ENCODE data around the gene HEXIM2.
"Not testable (repeated sequence)": the region's sequence is repeated elsewhere in the genome, so short reads cannot be mapped to it uniquely, and the experiment has no call there.

Gene HEXIM2

GRCh38 chr17:45161288-45162024 is at the start of gene HEXIM2:
Gene HEXIM2 (plus strand): TSS chr17:45161875. CDS start chr17:45162794, 919 bp downstream.
- DNase-seq = peak; percentile 99

DNA sequence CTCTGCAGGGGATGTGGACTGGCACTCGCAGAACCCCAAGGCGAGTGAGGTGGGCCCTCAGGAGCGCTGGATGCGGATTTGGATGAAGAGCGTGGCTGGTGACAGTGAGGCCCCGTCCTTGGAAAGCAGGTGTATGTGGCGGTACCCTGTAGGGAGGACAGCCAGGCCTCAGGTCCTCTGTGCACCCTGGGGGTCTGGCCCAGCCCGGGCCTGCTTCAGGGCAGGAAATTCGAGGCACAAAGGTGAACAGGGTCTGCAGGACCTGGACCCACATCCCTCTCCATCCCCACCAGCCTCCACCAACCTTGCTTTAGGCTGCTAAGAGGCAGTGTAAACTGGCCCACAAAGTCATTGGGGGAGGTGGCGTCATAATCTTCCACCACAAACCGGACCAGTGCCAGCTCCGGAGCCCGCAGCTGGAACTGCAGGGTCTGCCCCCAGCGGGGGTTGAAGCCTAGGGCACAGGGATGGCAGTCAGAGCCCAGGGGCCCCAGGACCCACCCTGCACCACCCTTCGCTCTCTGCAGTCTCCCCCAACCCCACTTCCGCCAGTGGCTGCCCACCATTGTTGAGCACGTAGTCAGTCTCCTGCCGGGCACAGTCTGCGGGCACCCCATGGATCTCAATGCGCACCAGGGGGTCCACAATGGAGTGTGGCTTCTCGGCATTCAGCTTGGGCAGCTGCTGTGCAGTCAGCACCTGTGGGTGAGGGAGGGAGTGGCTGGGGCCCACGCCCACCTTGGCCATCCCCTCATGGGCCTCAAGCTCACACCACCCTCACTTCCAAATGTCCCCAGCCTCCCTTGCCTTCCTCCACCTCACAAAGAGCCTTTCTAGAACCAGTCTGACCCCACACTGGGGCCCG is 48.9 kb upstream of the HEXIM2 start:
- DNase-seq = no peak

DNA sequence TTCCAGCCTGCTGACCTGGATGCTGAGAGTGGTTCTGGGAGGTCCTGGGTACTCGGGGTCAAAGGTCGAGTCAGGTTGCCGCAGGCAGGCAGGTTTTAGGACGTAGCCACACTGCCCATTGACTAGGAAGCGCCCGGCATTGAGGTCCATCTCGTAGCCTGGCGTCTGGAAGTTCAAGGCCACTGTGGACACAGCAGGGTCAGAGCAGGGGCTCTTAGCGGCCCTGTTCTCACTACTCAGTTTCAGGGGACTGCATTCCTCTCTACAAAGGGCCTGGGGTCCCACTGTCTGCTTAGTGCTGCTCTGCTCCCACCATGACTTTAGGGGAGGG is 48.3 kb upstream of the HEXIM2 start:
- no peak for DNase-seq

DNA sequence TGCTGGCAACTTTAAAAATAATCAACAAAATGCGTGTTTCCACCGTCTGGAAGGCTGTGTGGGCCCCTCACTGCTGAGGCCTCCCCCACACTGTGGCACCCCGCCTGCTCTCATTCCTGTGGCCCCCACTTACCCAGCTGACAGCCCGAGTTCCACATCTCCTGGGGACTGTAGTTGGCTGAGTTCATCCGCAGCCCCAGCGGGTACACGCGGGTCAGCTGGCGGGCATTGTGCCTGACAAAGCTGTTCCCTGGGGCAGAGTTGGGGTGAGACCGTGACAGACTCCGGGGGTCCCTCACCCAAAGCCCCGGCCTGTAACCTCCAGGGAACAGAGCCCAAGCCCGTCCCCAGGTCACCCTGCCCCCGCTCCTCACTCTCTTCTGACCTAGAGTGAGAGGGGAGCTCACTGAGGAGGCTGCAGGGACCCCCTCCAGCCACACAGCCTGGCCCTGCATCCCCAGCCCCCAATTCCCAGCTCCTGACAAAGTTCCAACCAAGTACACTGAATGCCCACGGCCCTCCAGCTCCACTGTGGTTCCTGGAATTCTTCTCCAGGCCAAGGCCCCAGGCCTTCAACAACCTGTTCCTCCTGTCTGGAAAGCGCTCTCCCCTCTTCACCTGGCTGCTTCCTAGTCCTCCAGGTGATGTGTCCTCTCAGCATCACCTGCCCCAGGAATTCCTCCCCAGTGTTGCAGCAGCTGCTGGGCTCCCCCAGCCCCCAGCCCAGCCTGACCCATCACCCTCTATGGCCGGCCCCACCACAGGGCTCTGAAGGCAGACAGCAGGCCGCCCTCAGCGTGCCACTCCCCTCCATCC is 47.4 kb upstream of the HEXIM2 start:
- DNase-seq = no peak

DNA sequence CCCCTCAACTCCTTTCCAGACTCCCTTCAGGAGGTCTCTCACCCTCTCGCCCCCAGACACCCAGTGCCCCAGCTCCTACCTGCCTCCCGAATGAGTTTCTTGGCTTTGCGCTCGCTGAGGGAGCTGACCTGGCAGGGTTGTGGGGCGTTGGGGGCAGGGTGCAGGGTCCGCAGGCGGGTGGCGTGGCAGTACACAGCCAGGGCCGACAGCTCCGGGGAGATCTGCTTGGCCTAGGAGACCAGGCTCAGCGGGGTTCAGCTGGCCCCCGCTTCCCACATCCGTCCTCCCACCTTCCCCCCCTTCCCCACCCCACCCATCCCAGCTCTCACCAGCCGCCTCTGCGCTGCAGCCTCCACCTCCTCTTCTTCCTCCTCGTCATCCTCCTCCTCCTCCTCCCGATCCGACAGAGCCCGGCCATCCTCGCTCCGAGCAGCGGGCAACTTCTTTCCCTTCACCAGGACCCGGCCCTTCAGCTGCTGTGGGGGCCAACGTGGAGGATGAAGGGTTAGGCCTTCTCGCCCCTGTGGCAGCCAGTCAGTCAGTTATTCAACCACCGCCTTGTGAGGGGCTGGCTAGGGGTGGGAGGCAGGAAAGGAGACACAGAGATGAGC is 46.6 kb upstream of the HEXIM2 start:
- no peak for DNase-seq

DNA sequence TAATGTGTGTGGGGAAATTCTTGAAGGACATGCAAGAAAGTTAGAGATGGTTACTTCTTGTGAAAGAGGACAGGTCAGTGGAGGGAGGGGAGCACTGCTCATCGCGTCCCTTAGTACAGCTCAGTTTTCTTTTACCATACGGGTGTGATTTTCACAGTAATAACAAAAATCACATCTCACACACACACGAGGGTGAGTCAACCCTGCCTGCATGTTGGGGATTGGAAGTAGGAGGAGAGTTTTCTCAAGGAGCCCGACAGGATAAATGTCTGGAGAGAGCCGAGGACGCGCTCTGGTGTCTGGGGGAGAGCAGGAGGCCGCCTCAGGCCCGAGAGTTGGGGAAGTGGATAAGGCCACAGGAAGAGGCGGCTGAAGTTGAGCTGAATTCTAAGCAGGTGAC is 45.8 kb upstream of the HEXIM2 start:
- no peak for DNase-seq

DNA sequence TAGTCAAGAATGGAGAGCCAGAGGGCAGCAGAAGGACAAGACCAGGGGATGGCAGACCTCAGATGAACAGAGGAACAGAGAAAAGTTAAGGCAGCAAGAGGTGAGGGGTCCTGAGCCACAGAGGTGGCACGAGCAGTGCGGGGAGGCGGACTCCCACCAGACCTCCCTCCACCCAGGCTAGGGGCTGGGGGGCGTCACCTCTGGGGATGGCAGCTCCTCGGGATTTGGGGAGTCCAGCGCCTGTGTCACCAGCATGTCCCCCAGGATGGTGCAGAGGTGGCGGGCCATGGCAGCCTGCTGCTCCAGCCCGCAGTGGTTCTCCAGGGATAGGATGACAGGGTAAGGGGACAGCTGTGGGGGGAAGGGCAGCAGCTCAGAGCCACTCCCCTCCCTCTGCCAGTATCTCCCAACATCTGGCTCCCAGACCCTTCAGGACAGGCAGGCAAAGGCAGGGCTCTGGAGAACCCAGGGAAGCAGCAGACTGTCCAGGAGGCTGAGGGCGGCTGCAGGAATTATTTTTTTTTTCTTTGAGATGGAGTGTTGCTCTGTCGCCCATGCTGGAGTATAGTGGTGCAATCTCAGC is 45.1 kb upstream of the HEXIM2 start:
- no peak for DNase-seq

DNA sequence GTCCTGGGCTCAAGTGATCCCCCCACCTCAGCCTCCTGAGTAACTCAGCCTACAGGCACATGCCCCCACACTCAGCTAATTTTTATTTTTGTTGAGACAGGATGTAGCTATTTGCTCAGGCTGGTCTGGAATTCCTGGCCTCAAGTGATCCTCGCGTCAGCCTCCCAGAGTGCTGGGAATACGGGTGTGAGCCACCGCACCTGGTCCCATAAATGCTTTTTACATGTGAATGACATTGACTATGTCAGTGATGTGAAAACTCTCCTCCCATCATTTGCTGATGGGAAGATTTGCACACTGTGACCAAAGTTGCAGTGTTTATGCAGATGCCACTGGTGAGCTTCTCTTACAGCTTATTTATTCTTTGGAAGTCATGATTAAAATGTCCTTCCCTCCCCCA is 44.3 kb upstream of the HEXIM2 start:
- no peak for DNase-seq

- no peak for DNase-seq
Observed at GRCh38 chr17:45117848-45118646, 43.6 kb upstream of the HEXIM2 start.

DNA sequence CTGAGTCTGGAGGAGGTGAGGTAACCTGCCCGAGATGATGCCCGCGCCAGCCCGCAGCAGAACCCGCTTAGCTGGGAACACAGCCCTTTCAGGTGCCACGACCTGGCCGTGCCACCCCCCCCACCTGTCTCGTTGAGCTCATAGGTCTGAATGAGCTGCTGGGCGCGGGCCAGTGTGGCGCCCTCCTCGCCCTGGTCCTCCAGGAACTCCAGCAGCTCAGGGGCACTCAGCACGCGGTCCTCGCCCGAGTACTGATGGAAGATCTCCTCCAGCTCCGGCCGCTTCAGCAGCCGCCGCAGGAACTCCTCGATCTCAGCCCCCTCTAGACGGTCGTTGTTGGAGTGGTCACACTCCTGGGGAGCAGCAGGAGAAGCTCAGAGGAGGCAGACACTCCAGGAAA is 43.0 kb upstream of the HEXIM2 start:
- no peak for DNase-seq

DNA sequence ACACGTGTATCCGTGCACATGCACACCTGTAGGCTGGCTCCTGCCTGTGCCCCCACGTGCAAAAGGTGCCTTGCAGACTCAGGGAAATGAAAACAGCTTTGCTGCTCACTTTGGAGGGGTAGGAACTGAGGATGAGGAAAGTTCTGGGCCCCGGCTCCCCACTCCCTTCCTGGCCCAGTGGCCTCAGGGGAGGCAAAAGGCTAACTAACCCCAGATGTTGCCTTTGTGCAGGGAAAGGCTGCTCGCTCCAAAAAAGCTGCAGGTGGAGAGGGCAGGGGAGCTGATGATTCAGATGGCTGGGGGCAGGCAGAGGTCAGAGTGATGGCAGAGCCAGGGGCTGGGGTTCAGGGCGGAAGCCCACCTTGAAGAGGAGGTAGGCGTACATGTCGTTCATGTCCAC is 41.7 kb upstream of the HEXIM2 start:
- no peak for DNase-seq

DNA sequence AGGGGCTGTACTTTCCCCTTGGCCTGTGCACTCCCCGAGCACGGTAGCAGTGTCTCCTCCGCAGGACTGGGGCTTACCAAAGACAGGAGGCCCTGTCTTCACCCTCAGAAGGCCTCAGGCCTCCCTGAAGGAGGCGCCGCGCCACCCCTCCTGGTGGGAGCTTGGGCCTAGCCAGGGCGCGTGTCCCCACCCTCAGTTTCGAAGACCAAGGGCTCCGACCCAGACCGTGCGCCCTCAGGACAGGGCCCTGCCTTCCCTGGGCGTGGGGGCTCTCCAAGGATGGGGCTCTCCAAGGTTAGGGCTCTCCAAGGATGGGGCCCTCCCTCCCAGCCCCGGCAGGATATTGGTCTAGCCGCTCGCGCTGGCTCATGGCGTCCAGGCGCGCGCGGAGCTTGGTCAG is 41.1 kb upstream of the HEXIM2 start:
- no peak for DNase-seq

GRCh38 chr17:45121055-45121454 is 40.6 kb upstream of the HEXIM2 start:
- no peak for DNase-seq

- no peak for DNase-seq
Observed at GRCh38 chr17:45123076-45123770, 38.5 kb upstream of the HEXIM2 start.

DNA sequence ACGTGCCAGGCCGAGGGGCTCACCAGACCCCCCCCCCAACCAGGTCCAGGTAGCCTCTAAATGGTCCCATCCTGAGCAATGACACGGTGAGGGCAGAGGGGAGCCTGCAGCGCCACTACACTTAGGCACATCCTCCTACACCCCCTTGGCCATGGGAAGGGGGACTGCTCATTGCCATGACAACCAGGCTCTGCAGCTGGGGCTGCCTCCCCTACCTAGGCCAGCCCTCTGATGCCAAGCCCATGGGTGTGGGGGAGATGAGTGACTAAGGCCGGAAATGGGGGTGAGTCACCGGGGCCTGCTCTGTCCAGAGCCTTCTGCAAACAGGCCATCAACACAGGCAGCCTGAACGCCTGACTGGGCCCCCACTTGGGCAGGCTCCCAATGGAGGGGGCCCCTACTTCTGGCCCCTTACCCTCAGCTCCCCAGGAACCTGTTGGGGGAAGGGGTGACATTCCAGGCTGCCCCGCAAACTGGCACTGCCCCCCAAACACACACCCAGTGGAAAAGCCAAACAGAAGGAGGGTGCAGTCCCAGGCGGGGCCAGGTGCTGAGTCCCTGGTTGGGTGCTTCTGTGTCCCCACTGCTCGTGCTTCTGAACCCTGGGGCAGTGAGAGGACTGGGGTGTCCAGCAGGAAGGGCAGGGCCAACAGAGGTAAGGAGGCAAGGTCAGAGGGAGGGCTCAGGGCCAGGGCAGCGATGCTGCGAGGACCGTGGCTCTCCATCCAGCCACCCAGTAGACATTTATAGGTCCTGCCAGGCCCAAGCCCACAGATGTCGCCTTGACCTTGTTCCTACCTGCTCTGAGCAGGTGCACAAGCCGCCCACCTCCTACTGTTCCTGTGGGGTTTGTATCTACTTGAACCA is 37.5 kb upstream of the HEXIM2 start:
- DNase-seq = no peak

- not testable (repeated sequence) for DNase-seq
Observed at GRCh38 chr17:45124797-45125122, 36.9 kb upstream of the HEXIM2 start.

GRCh38 chr17:45125509-45125908 is 36.2 kb upstream of the HEXIM2 start:
- DNase-seq = no peak

DNA sequence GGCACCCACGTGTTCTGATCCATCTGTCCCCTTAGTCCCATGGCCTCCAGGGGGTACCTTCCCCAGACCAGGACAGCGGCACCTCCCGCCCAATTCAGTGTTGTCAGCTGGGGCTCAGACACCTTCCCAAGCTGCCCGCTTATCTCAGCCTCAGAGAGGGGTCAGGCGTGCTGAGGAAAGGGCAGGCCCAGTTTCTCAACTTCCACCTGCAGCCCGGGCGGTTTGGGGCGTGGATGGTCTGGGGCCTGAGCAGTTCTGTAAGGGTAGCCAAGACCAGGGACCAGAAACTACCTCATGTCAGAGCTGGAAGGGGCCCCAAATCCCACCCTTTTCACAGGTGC is 34.5 kb upstream of the HEXIM2 start:
- no peak for DNase-seq

GRCh38 chr17:45127548-45128300 is 34.0 kb upstream of the HEXIM2 start:
- DNase-seq = no peak

DNA sequence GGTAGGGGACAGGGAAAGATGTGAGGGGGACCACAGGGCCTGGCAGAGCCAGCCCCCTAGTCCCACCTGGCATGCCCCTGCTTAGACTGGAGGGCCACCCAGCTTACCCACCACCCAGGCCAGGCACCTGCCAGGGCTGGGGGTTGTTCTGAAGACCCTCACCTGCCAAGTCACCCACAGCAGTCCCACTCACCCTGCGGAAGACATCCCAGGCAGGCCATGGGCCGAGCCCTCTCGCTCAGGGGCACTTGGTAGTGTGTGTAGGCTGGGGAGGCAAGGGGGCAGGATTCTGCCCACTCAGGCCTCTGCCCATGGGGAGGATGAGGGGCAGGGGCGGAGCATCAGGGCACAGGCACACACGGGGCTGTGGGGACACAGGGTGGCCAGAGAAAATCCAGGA is 33.3 kb upstream of the HEXIM2 start:
- no peak for DNase-seq
